Testis (tissue), 2 donors: Measurements from ENCODE around the gene CD48.

ENCODE experiments used
- CTCF ChIP-seq, 3 experiments: fragments of 450-650 bp in 2 of 3; fragments of 200-600 bp in 1 of 3; sonication (generic) in 1 of 3; IDR thresholded peaks; one replicate each; pipeline ENCODE4 v1.5.1; 2016 to 2019; ENCODE audit warnings: antibody characterized with exemption in 3 of 3, mild to moderate bottlenecking in 2 of 3, moderate library complexity in 1 of 3
- POLR2A ChIP-seq: fragments of 450-650 bp; IDR thresholded peaks from one replicate; pipeline ENCODE4 v1.6.1; 2017; ENCODE audit warnings: antibody characterized with exemption, mild to moderate bottlenecking, moderate library complexity

GRCh38 chr1:160653620-160654016 is 58.0 kb downstream of the CD48 start:
- TF ChIP-seq CTCF (IDR thresholded peaks at IDR 0.05), result no peak
- no peak for TF ChIP-seq POLR2A
